ENCODE data around the gene BOD1L1. TPM values are rescaled to one million over a fixed set of nuclear protein-coding genes. Genes with fewer than 3 reads are reported as not detected.

Gene BOD1L1
- total RNA-seq, 1 donor from 2014 or later, result 18.4 TPM

- no peak for DNase-seq (ENCODE audit: low read depth)
- FAIRE-seq, result no peak
- Histone ChIP-seq H3K36me3 (ENCODE audit: control insufficient read depth, insufficient read depth, low read length) (no peaks in the 10 kb centered on the region), H3K4me3 (ENCODE audit: low read depth, low read length) (no peak overlapping the region), H3K27me3 (ENCODE audit: control insufficient read depth, insufficient read depth, low read length) (peaks cover 86% of the 10 kb centered on the region)
- TF ChIP-seq, protein P1, sequence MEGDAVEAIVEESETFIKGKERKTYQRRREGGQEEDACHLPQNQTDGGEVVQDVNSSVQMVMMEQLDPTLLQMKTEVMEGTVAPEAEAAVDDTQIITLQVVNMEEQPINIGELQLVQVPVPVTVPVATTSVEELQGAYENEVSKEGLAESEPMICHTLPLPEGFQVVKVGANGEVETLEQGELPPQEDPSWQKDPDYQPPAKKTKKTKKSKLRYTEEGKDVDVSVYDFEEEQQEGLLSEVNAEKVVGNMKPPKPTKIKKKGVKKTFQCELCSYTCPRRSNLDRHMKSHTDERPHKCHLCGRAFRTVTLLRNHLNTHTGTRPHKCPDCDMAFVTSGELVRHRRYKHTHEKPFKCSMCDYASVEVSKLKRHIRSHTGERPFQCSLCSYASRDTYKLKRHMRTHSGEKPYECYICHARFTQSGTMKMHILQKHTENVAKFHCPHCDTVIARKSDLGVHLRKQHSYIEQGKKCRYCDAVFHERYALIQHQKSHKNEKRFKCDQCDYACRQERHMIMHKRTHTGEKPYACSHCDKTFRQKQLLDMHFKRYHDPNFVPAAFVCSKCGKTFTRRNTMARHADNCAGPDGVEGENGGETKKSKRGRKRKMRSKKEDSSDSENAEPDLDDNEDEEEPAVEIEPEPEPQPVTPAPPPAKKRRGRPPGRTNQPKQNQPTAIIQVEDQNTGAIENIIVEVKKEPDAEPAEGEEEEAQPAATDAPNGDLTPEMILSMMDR (IDR thresholded peaks at IDR 0.05; ENCODE audit: insufficient read depth, low read length, severe bottlenecking), result no peak
These were observed 91.7 kb downstream of the BOD1L1 start for GRCh38 chr4:13535708-13536361.

DNA sequence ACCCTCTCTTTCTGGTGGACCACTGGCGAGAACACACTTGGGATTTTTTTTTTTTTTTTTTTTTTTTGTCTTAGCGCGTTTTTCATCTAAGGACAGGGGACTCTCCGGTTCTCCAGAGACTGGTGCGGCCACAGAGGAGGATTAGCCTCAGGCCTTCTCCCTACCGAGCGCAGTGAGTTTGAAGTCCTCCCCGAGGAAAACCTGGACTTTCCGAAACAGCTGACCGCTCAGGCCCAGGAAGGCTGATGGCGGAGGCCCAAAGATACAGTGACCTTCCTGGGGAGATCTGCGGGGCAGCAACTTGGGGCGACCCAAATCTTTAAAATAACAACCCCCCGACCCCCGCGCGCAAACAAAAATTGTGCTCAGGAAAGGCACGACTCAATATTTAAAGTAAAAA, 92.4 kb downstream of the BOD1L1 start:
- no peak for DNase-seq (ENCODE audit: low read depth)
- no peaks in the 10 kb centered on the region for H3K36me3 ChIP-seq (ENCODE audit: control insufficient read depth, insufficient read depth, low read length)
- TF ChIP-seq, protein P1 (IDR thresholded peaks at IDR 0.05; ENCODE audit: insufficient read depth, low read length, severe bottlenecking), result no peak
- FAIRE-seq, result no peak
- no peak overlapping the region for H3K4me3 ChIP-seq (ENCODE audit: low read depth, low read length)
- peaks cover 87% of the 10 kb centered on the region for H3K27me3 ChIP-seq (ENCODE audit: control insufficient read depth, insufficient read depth, low read length)

DNA sequence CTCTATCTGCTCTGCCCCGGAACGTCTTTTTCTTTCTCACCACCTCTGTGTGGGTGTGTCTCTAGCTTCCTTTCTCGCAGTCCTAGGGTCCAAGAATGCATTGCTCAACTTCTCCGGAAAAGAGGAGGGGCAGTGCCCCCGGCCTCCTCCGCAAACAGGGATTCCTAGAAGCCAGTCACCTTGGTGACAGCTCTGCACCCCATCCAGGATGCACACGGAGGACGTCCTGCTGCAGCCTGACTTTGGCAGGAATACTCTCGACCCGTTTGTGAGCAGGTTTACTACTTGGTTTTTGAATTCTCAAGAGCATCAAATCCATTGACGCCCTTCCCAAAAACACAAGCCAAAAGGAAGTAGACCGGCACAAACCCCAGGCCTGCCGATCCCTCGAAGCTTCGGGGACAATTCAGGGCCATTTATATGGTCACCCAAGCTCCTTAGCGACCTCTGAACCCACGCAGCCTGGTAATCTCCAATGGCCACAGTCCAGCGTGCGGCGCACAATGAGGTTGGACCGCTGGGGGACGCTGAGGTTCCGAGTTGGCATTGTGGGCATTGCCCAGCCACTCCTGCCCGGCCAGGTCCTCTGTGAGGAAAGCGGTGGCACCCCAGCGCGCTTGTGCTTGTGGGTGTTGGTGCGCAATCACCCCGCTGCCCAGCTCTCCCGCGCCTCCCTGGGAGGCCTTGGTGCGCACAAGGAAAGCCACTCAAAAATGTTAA, 93.0 kb downstream of the BOD1L1 start:
- DNase-seq (ENCODE audit: low read depth) (no peak), FAIRE-seq (no peak)
- TF ChIP-seq, protein P1 (IDR thresholded peaks at IDR 0.05; ENCODE audit: insufficient read depth, low read length, severe bottlenecking), result no peak
- Histone ChIP-seq H3K4me3 (ENCODE audit: low read depth, low read length) (no peak overlapping the region), H3K36me3 (ENCODE audit: control insufficient read depth, insufficient read depth, low read length) (no peaks in the 10 kb centered on the region), H3K27me3 (ENCODE audit: control insufficient read depth, insufficient read depth, low read length) (peaks cover 87% of the 10 kb centered on the region)

- TF ChIP-seq, protein P1 (IDR thresholded peaks at IDR 0.05; ENCODE audit: insufficient read depth, low read length, severe bottlenecking), result no peak
- H3K36me3 ChIP-seq (ENCODE audit: control insufficient read depth, insufficient read depth, low read length), result no peaks in the 10 kb centered on the region
- peaks cover 88% of the 10 kb centered on the region for H3K27me3 ChIP-seq (ENCODE audit: control insufficient read depth, insufficient read depth, low read length)
- DNase-seq (ENCODE audit: low read depth), result no peak
- no peak overlapping the region for H3K4me3 ChIP-seq (ENCODE audit: low read depth, low read length)
- FAIRE-seq, result no peak
These were observed 93.7 kb downstream of the BOD1L1 start for GRCh38 chr4:13533670-13534343.

DNA sequence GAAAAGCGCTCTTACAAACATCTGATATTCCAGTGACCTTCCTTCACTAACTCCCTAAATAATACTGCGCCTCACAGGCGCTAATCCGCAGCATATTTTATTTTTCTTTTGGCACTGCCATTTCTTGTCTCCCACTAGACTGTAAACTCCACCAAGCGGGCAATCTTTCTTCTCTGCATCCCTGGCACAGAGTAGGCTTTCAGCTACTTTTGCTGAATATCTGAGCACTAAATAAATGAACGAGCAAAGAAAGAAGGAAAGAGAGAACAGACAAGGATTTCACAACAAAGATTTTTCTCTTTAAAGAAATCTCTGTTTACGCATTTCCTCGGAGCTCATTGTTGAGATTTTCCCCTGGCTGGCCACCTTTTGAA, 95.9 kb downstream of the BOD1L1 start:
- no peaks in the 10 kb centered on the region for H3K36me3 ChIP-seq (ENCODE audit: control insufficient read depth, insufficient read depth, low read length)
- FAIRE-seq (no peak), DNase-seq (ENCODE audit: low read depth) (no peak)
- H3K4me3 ChIP-seq (ENCODE audit: low read depth, low read length), result no peak overlapping the region
- TF ChIP-seq, protein P1 (IDR thresholded peaks at IDR 0.05; ENCODE audit: insufficient read depth, low read length, severe bottlenecking), result no peak
- H3K27me3 ChIP-seq (ENCODE audit: control insufficient read depth, insufficient read depth, low read length), result peaks cover 88% of the 10 kb centered on the region
